BLaER1 (cell line): Measurements from ENCODE around the gene FAT4.

Source experiments
- H3K27ac ChIP-seq: shearing (Covaris generic); formaldehyde crosslinking; 2 replicates; pipeline ENCODE4 v1.8.1; 2022
- H3K27me3 ChIP-seq: shearing (Covaris generic); formaldehyde crosslinking; 2 replicates; pipeline ENCODE4 v1.8.1; 2022
- H3K36me3 ChIP-seq: shearing (Covaris generic); formaldehyde crosslinking; 2 replicates; pipeline ENCODE4 v1.8.1; 2022
- H3K4me1 ChIP-seq: shearing (Covaris generic); formaldehyde crosslinking; 2 replicates; pipeline ENCODE4 v1.8.1; 2022
- H3K4me2 ChIP-seq: shearing (Covaris generic); formaldehyde crosslinking; 2 replicates; pipeline ENCODE4 v1.8.1; 2022
- H3K4me3 ChIP-seq: shearing (Covaris generic); formaldehyde crosslinking; 2 replicates; pipeline ENCODE4 v1.8.1; 2022
- H3K9ac ChIP-seq: shearing (Covaris generic); formaldehyde crosslinking; 2 replicates; pipeline ENCODE4 v1.8.1; 2022
- H3K9me3 ChIP-seq: shearing (Covaris generic); formaldehyde crosslinking; 2 replicates; pipeline ENCODE4 v1.8.1; 2022
- H4K20me1 ChIP-seq: shearing (Covaris generic); formaldehyde crosslinking; 2 replicates; pipeline ENCODE4 v1.8.1; 2022
- Cebpa-rat ChIP-seq: shearing (Covaris generic); IDR thresholded peaks from 2 replicates; pipeline ENCODE4 v1.8.1; 2022

FAT4 gene, protein sequence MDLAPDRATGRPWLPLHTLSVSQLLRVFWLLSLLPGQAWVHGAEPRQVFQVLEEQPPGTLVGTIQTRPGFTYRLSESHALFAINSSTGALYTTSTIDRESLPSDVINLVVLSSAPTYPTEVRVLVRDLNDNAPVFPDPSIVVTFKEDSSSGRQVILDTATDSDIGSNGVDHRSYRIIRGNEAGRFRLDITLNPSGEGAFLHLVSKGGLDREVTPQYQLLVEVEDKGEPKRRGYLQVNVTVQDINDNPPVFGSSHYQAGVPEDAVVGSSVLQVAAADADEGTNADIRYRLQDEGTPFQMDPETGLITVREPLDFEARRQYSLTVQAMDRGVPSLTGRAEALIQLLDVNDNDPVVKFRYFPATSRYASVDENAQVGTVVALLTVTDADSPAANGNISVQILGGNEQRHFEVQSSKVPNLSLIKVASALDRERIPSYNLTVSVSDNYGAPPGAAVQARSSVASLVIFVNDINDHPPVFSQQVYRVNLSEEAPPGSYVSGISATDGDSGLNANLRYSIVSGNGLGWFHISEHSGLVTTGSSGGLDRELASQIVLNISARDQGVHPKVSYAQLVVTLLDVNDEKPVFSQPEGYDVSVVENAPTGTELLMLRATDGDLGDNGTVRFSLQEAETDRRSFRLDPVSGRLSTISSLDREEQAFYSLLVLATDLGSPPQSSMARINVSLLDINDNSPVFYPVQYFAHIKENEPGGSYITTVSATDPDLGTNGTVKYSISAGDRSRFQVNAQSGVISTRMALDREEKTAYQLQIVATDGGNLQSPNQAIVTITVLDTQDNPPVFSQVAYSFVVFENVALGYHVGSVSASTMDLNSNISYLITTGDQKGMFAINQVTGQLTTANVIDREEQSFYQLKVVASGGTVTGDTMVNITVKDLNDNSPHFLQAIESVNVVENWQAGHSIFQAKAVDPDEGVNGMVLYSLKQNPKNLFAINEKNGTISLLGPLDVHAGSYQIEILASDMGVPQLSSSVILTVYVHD (N-terminal part only)

DNA sequence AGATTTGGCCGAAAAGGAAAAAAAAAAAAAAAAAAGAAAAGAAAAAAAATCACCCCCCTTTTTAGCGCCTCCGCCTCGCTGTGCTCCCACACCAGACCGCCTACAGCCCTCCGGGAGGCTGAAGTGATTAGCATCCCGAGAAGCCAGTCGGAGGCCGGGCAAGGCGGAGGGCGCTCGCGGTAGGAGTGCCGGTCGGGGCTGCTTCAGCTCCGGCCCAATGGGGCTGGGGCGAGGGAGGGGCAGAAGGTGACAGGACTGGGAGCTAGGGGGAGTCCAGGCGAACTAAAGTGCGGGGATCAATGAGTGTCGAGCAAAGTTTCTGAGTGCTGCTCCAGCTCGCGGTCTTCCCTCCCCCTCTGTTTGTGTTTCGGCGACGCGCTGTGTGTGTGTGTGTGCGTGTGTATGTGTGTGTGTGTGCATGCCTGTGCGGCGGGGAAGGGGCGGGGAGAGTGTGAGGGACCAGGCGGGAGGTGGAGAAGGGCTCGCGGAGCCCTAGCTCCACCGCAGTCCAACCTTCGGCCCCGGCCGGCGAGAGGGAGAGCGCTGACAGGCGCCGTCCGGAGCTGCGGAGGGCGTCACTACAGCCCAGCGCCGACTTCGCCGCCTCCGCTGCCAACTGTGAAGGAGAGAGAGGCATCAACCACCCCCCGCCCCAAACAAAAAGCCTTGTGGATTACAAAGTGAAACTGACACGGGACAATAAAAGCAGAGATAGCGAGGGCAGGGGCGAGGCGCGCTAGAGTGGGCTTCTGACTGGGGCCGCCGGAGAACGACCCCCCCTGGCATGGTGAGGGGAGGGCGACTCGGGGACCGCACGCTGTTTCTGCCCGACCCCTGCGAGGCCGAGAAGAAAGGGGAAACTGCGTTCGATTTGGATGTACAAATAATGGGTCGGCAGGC, at the start of gene FAT4:
TSS of gene FAT4 (plus strand) at position 280 of the 900 bp plus-strand sequence. CDS start 1,457 bp downstream, outside the sequence.
- Histone ChIP-seq H3K9me3 (peaks cover 19% of the 10 kb centered on the region), H3K27me3 (peaks cover 16% of the 10 kb centered on the region), H3K4me3 (peak within 1 kb of the TSS; percentile 92), H3K27ac (peak within 1 kb of the TSS; percentile 44; the same call in 1 of the 2 replicates), H3K4me1 (peaks cover 17% of the 10 kb centered on the region), H3K4me2 (peak within 1 kb of the TSS; percentile 91), H3K9ac (peak within 1 kb of the TSS; percentile 78), H4K20me1 (no peaks in the 10 kb centered on the region), H3K36me3 (no peaks in the 10 kb centered on the region)
- no peak for TF ChIP-seq Cebpa-rat

DNA sequence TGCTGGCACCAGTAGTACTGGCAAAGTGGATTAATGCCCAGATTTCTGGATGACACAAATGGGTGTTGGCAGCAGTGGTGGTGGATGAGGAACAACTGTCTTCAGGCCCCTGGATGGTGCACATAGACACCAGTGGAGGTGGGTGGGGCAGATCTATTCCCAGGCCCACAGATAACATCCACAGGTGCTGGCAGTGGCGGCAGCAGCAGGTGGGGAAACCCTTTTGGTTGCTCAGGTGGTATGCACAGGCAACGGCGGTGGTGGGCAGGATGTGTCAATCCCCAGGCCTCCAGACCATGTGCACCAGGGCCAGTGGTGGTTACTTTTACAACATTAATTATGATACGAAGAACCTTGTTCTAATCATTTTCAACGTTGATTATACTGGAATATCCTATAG, 48.9 kb upstream of the FAT4 start:
- Histone ChIP-seq H3K4me3 (no peak overlapping the region), H4K20me1 (no peaks in the 10 kb centered on the region), H3K4me1 (no peaks in the 10 kb centered on the region), H3K27ac (no peak overlapping the region), H3K36me3 (no peaks in the 10 kb centered on the region), H3K9me3 (no peaks in the 10 kb centered on the region), H3K9ac (no peak overlapping the region), H3K4me2 (no peak overlapping the region), H3K27me3 (no peaks in the 10 kb centered on the region)
- TF ChIP-seq Cebpa-rat, result no peak

DNA sequence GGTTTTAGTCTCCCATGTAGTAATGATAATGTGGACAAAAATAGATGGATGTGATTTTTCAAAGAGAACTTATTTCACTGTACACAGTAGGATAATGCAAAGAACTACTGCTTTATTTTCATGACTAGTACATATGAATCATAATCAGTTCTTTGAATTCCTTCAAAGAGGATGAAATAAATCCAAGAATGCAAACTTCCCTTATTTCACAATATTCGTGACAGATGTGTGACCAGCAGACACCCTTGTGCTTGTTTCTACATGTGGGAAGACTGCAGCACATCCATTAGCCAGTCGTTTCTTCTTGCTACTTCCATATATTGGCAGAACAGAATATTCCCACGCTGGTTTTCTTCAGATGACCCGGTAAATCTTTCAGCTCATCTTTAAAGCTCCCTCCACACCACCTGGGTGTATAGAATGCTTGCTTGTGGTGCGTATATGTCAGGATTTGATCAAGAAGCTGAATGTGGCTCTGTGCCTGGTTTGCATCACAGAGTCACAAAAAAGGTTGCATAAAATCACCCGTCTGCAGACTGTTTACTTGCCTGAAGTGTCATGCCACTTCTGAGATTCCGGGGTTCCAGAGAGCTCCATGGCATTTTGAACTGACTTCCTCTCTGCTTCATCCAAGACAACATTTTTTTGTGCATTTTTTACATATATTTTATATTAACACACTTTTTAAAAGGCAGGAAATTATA, 47.7 kb upstream of the FAT4 start:
- H3K4me2 ChIP-seq, result no peak overlapping the region
- TF ChIP-seq Cebpa-rat, result no peak
- no peaks in the 10 kb centered on the region for H3K9me3 ChIP-seq
- H3K4me3 ChIP-seq, result no peak overlapping the region
- H3K27me3 ChIP-seq, result no peaks in the 10 kb centered on the region
- no peaks in the 10 kb centered on the region for H3K36me3 ChIP-seq
- no peaks in the 10 kb centered on the region for H3K4me1 ChIP-seq
- H3K27ac ChIP-seq, result no peak overlapping the region
- no peaks in the 10 kb centered on the region for H4K20me1 ChIP-seq
- H3K9ac ChIP-seq, result no peak overlapping the region

DNA sequence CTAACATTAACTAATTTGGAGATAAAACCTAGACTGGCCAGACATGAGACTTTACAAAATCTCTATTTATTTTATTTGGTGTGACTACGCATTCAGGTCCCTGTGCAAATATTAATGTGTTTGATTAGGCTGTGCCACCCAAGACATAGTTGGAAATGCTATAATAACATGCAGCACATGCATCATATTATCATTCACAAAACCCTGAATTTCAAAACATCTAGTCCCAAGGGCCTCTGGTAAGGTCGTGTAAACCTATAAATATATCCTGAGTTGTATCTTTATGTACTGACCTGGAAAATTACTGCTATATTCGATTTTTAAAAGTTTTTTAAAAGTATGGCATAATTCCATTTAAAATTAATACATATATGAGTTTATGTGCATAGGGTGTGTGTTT, 47.1 kb upstream of the FAT4 start:
- Histone ChIP-seq H3K27ac (no peak overlapping the region), H3K27me3 (no peaks in the 10 kb centered on the region), H3K9ac (no peak overlapping the region), H4K20me1 (no peaks in the 10 kb centered on the region), H3K9me3 (no peaks in the 10 kb centered on the region), H3K36me3 (no peaks in the 10 kb centered on the region), H3K4me2 (no peak overlapping the region), H3K4me3 (no peak overlapping the region), H3K4me1 (no peaks in the 10 kb centered on the region)
- no peak for TF ChIP-seq Cebpa-rat

DNA sequence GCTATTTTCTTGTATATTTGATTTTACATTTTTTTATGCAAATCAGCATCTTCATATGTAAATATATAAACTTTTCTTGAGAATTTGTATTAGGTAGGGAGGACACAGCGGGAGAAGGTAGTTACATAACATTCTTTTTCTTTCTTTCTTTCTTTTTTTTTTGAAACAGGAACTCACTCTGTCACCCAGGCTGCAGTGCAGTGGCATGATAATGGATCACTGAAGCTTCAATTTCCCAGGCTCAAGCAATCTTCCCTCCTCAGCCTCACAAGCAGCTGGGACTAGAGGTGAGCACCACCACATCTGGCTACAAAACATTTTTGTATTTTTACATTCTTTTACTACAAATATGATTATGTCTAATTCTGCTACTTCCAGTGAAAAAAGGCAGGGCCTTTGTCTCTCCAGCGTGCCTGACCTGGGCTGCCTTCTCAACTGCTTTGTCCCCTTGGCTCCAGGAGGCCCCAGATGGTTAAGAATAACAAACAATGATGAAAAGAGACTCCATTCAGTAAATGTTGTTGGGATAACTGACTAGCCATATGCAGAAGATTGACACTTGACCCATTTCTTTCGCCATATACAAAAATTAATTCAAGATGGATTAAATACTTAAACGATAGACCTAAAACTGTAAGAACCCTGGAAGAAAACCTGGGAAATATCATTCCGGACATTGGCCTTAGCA, 46.5 kb upstream of the FAT4 start:
- H4K20me1 ChIP-seq, result no peaks in the 10 kb centered on the region
- no peaks in the 10 kb centered on the region for H3K36me3 ChIP-seq
- H3K4me1 ChIP-seq, result no peaks in the 10 kb centered on the region
- H3K27me3 ChIP-seq, result no peaks in the 10 kb centered on the region
- H3K27ac ChIP-seq, result no peak overlapping the region
- TF ChIP-seq Cebpa-rat, result no peak
- H3K4me2 ChIP-seq, result no peak overlapping the region
- H3K9ac ChIP-seq, result no peak overlapping the region
- no peaks in the 10 kb centered on the region for H3K9me3 ChIP-seq
- no peak overlapping the region for H3K4me3 ChIP-seq

DNA sequence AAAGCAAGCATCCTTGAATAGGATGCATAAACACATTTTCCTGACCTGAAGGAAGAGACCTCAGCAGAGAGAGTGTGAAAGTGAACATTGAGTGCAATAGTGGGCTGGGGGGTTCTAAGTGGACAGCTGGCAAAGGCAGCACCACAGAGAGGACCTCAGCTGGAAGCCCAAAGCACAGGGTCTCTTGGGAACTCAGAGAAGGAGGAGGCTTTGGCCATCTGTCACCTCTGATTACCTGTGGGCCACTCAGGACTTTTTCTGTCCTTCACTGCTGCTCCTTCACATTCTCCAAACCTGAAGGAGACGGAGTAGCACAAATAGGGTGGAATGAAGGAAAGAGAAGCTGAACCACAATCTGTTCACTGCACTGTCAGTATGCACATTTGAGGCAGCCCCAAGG, 37.9 kb upstream of the FAT4 start:
- no peaks in the 10 kb centered on the region for H3K4me1 ChIP-seq

DNA sequence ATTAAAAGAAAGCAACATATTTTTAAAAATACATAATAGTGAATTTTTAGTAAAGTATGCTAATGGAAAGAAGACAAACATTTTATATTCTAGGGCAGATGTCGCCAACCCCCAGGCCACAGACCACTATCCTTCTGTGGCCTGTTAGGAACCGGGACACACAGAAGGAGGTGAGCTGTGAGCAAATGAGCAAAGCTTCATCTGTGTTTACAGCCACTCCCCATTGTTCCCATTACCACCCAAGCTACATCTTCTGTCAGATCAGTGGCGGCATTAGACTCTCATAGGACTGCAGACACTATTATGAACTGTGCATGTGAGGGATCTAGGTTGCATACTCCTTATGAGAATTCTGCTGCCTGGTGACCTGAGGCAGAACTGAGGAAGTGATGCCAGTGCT, 37.0 kb upstream of the FAT4 start:
- Histone ChIP-seq H3K36me3 (no peaks in the 10 kb centered on the region), H3K4me3 (no peak overlapping the region), H3K4me2 (no peak overlapping the region), H3K27me3 (no peaks in the 10 kb centered on the region), H3K9me3 (peaks cover 9% of the 10 kb centered on the region; the same call in 1 of the 2 replicates), H3K4me1 (no peaks in the 10 kb centered on the region), H4K20me1 (no peaks in the 10 kb centered on the region), H3K9ac (no peak overlapping the region), H3K27ac (no peak overlapping the region)
- TF ChIP-seq Cebpa-rat, result no peak

More for the DNA sequence above, 37.9 kb upstream of the FAT4 start:
- H3K27me3 ChIP-seq, result no peaks in the 10 kb centered on the region
- H4K20me1 ChIP-seq, result no peaks in the 10 kb centered on the region
- H3K27ac ChIP-seq, result no peak overlapping the region
- H3K36me3 ChIP-seq, result no peaks in the 10 kb centered on the region
- peaks cover 9% of the 10 kb centered on the region; the same call in 1 of the 2 replicates for H3K9me3 ChIP-seq
- H3K4me3 ChIP-seq, result no peak overlapping the region
- no peak overlapping the region for H3K4me2 ChIP-seq
- no peak overlapping the region for H3K9ac ChIP-seq
- no peak for TF ChIP-seq Cebpa-rat

DNA sequence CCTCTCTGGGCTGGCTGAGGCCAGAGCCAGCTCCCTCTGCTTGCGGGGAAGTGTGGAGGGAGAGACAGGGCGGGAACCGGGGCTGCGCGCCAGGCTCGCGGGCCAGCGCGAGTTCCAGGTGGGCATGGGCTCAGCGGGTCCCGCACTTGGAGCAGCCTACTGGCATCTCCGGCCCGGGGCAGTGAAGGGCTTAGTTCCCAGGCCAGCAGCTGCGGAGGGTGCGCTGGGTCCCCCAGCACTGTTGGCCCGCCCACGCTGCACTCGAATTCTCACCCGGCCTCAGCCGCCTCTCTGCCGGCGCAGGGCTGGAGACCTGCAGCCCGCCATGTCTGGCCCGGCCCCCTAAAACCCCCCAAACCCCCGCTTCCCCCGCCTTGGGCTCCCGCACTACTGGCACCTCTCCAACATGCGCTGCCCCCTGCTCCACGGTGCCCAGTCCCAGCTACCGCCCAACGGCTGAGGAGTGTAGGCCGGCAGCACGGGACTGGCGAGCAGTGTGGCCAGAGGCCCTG, 33.8 kb upstream of the FAT4 start:
- H3K27ac ChIP-seq, result no peak overlapping the region

More for the DNA sequence above, 33.8 kb upstream of the FAT4 start:
- H4K20me1 ChIP-seq, result no peaks in the 10 kb centered on the region
- no peaks in the 10 kb centered on the region for H3K36me3 ChIP-seq
- no peak overlapping the region for H3K4me2 ChIP-seq
- no peaks in the 10 kb centered on the region for H3K4me1 ChIP-seq
- peaks cover 9% of the 10 kb centered on the region; the same call in 1 of the 2 replicates for H3K9me3 ChIP-seq
- no peak overlapping the region for H3K4me3 ChIP-seq
- TF ChIP-seq Cebpa-rat, result no peak
- H3K27me3 ChIP-seq, result no peaks in the 10 kb centered on the region
- no peak overlapping the region for H3K9ac ChIP-seq
